SIG-M5 (cell line): ENCODE data around the gene PQBP1.
"Not testable (repeated sequence)": the region's sequence is repeated elsewhere in the genome, so short reads cannot be mapped to it uniquely, and the experiment has no call there.

Experiments used
- DNase-seq: peaks from one replicate; lab custom pipeline; 2025; lab: John Stamatoyannopoulos, UW

The PQBP1 gene, protein sequence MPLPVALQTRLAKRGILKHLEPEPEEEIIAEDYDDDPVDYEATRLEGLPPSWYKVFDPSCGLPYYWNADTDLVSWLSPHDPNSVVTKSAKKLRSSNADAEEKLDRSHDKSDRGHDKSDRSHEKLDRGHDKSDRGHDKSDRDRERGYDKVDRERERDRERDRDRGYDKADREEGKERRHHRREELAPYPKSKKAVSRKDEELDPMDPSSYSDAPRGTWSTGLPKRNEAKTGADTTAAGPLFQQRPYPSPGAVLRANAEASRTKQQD

DNA sequence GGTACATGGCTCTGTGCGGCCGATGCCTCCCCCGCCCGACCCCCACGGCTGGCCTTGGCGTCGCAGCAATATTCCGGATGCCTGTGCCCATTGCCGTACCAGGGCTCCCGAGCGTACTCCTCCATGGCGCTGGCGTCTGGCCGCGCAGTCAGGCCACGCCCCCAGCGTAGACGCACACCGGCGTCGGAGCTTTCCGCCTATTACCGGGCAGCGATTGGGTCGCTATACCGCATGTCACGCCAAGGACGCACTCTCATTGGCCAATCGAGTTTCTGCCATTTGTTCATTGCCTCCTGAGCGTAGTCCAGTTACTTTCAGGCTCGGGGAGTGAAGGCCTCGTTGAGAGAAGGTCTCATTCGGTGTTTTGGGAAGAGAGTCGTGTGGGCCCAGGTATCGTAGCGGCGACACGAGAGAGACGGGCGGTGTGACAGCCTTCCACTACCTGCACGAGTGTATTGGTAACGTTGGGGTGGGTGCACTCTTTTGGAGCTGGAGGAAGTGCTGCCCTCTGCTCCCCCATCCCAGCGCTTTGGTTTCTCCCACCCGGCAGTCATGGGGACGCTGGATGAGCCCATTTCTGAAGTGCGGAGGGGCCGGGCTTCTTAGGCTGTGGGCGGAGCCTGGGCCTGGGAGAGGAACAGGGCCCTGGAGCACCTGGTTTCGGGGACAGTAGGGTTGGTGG is at the start of gene PQBP1, which contains the start of gene TIMM17B:
Gene PQBP1 (plus strand): TSS at position 306 of the 682 bp plus-strand sequence. CDS start 580 bp downstream, outside the sequence.
Gene TIMM17B (minus strand): TSS at position 144 of the 682 bp plus-strand sequence. CDS start 19 bp downstream, at position 125.
- DNase-seq: peak; percentile 50

DNA sequence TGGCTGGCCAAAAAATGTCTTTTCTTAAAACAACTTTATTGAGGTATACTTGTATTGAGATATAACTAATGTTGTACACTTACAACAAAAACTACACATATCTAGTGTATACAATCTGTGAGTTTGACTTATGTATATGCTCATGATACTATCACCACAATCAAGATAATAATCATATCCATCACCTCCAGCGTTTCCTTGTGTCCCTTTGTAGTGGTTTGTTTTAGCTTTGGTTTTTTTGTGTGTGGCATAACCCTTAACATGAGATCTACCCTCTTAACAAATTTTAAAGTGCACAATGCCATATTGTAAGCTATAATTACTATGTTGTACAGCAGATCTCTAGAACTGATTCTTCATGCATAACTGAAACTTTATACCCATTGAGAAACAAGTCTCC is 48.9 kb upstream of the PQBP1 start:
- no peak for DNase-seq

DNA sequence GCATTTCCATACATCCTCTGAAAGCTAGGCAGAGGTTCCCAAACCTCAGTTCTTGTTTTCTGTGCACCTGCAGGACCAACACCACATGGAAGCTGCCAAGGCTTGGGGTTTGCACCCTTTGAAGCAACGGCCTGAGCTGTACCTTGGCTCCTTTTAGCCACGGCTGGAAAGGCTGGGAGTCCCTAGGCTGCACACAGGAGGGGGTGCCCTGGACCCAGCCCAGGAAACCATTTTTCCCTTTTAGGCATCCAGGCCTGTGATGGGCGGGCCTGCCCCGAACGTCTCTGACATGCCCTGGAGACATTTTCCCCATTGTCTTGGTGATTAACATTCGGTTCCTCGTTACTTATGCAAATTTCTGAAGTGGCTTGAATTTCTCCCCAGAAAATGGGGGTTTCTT is 44.9 kb upstream of the PQBP1 start:
- no peak for DNase-seq

DNA sequence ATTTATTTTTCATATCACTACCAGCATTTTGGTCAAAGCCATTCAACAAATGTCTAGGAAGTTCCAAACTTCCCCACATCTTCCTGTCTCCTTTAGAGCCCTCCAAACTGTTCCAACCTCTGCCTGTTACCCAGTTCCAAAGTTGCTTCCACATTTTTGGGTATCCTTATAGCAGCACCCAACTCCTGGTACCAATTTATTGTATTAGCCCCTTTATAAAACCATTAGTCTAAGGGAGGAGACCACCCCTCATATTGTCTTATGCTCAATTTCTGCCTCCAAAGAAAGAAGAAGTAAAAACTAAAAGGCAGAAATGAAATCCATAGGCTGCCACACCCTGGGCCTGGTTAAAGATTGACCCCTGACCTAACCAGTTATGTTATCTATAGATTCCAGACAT is 44.2 kb upstream of the PQBP1 start:
- DNase-seq: not testable (repeated sequence)

DNA sequence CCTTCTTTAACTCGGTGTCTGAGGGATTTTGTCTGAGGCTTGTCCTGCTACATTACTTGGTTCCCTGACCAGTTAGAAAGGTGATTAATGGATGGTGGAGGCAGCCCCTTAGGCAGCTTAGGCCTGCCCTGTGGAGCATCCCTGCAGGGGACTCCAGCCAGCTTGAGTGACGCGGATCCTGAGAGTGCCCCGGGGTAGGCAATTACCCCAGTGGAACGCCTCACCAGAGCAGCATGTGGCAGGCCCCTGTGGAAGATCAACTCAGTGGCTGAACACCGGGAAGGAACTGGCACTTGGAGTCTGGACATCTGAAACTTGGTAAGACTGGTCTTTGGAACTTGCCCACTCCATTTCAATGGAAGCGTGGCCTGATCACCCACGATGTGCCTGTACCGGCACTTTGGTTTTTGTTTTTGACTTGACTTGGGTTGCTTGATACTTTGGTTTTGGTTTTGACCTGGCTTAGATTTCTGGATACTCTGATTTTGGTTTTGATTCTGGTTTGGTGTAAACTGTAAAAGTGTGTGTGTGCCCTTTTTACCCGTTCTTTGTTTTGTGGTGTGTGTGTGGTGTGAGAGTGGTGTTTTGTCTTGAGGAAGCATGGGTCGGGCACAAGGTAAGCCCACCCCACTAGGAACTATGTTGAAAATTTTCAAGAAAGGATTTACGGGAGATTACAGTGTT is 43.5 kb upstream of the PQBP1 start:
- DNase-seq: not testable (repeated sequence)

DNA sequence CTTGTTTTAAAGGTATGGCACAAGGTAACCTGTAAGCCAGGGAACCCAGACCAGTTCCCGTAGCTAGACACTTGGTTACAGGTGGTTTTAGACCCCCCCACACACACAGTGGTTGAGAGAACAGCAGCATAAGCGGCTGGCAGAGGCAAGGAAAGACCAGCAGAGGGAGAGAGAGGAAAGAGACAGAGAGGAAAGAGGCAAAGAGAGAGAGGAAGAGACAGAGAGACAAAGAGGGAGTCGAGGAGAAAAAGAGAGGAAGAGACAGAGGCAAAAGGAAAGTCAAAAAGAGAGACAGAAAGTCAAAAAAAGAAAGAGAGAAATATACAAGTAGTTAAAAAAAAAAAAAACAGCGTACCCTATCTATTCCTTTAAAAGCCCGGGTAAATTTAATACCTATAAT is 42.8 kb upstream of the PQBP1 start:
- no peak for DNase-seq

DNA sequence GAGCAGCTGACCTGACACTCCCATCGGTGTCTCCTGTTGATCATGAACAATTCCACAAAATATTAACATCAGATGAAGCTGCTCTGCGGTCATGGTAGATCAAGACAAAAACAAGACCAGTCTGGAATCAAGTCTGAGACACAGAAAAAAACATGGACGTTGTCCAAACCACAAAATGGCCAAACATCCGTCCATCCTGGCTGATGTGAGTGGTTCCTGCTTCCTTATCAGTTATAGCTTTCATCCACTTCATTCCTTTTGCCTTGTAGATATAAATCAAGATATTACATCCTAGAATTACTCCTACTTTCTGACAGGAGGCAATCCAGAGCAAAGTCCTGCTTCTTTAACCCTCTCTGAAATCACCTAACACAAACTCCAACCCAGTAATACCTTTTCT is 33.5 kb upstream of the PQBP1 start:
- no peak for DNase-seq

DNA sequence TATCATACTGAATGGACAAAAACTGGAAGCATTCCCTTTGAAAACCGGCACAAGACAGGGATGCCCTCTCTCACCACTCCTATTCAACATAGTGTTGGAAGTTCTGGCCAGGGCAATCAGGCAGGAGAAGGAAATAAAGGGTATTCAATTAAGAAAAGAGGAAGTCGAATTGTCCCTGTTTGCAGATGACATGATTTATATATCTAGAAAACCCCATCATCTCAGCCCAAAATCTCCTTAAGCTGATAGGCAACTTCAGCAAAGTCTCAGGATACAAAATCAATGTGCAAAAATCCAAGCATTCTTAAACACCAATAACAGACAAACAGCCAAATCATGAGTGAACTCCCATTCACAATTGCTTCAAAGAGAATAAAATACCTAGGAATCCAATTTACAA is 25.7 kb upstream of the PQBP1 start:
- not testable (repeated sequence) for DNase-seq

DNA sequence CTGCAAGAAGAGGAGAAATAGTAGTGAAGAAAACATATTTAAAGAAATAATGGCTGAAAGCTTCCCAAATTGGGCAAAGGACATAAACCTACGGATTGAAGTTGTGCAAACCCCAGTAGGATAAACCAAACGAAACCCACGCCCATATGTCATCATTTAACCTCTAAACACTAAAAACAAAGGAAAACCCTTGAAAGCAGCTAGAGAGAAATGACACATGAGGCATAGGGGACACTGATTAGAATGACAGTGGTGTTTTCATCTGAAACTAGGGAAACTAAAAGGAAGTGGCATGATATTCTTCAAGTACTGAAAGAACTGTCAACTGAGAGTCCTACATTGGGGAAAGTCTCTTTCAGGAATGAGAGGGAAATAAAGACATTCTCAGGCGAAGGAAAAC is 20.8 kb upstream of the PQBP1 start:
- DNase-seq: not testable (repeated sequence)

DNA sequence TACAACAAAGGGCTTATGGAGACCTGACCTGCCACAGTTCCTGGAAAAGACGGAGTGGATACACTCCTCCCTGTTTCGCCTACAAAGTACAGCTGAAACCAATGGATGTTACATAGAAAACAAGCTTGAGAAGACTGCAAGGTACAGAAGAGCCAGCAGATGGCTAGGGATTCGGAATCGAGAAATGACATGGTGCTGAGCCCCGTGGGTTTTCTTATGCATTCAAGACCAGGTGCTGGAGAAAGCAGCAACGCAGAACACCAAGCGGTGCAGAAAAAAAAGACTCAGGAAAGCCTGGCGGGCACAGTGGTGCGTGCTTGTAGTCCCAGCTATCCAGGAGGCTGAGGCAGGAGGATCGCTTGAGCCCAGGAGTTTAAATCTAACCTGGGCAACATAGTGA is 14.0 kb upstream of the PQBP1 start:
- no peak for DNase-seq

DNA sequence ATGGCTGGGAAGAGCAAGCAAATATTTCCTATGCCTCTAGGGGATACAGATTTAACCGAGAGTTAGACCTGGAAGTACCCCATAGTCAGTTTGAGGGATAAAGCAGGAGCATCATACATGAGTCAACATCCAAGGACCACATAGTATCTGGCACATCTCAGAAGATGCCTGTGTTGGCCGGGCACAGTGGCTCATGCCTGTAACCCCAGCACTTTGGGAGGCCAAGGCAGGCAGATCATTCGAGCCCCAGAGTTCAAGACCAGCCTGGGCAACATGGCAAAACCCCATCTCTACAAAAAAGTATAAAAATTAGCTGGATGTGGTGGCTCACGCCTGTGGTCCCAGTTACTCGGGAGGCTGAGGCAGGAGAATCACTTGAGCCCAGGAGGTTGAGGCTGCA is 11.1 kb upstream of the PQBP1 start:
- not testable (repeated sequence) for DNase-seq

DNA sequence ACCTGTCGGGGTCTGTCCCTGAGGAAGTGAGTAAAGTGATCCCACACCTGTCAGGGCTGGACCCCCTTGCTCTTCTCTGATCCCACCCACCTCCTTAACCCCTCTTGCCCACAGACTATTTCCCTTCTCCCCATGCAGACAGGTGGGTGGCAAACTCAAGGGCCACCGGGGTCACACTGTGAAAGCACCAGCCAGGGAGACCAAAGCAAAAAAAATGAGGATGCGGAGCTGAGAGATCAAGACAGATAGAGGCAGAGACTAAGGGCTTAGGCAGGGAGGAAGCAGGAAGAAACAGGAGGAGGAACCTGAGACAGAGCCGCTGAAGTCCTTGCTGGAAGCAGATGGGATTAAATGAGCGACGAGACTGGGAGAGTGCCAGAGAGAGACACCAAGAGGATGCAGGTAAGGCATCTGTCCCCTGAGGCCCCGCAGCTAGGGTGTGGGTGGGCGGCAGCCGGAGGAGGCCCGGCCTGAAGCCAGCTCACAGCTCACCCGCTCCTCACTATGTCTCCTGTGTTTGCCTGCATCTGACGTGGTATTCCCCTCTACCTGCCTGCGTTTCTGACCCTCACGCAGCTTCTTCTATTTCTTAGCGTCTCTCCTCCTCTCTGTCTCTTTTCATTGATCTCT is 7.3 kb upstream of the PQBP1 start:
- DNase-seq: no peak

DNA sequence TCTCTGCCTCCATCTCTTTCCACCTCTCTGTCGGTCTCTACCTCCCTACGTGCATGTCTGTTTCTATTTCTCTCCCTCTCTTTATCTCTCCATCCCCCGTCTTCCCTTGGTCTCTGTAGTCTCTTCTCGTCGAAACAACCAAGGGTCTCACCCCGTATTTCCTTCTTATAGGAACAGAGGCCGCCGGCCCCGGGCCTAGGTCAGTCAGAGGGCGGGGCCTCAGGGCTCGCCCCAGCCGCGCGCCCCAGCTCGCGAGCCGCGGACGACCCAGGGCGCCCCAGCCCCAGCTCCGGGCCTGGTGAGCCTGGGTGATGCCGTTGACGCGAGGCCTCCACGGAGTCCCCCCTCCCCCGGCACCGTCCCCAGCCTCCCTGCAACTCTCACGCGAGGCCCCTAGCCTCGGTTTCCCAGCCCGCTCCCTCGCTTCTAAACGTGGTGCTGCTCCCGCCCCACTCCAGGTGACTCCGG is 6.8 kb upstream of the PQBP1 start:
- no peak for DNase-seq

DNA sequence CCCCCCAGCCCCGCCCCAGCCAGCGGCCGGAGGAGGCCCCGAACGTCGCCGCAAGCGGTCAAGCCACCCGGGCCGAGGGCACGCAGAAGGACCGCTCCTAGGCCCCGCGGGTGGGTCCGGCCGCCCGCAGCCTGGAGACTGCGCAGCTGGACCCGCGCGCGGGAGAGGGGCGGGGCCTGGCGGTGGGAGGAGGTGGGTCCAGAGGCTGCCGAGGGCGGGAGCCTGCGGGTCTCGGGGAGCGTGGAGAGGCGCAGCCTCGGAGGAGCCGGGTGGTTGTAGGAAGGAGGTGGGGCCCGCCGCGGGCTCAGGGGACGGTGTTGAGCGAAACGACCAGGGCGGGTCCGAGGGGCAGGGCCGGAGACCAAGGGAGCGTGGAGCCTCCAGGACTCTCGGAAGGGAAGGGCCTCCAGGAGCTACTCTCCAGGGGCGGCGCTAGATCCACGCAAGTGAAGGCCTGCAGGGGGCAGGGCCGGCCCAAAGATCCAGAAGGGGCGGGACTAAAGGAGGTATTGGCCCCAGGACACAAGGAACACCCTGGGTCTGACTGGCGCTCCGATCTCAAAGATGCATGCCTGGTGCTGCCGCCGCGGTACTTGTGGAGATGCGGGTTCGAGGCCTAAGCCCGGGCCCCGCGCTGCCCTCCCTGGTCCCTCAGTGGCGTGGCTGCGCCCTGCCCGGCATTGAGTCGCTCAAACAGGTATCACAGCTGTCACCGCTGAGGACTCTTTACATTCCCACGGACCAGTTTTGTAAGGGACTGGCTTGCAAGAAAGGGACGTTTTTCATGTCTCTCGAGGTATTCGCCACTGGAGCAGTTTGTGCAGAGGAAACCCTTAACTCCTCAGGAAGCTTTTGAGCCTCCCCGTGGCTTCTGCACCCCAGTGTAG is 6.1 kb upstream of the PQBP1 start:
- no peak for DNase-seq

DNA sequence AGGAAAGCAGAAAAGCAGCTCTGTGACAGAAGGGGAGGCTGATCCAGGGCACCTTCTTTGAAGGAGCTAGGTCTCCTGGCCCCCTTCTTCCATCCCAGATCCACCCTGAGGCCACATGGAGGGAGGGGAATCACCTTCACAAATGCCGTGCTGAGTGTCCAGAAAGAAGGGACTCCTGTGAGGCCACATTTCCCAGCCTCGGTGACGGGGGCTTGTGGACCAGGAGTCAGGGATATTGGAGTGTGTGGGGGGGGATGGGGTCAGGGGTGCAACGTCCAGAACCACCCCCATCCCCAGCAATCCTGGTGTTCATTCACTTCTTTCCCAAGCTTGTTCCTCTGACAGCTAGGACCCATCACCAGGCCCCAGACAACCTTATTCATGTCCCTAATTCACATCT is 4.8 kb upstream of the PQBP1 start:
- no peak for DNase-seq

DNA sequence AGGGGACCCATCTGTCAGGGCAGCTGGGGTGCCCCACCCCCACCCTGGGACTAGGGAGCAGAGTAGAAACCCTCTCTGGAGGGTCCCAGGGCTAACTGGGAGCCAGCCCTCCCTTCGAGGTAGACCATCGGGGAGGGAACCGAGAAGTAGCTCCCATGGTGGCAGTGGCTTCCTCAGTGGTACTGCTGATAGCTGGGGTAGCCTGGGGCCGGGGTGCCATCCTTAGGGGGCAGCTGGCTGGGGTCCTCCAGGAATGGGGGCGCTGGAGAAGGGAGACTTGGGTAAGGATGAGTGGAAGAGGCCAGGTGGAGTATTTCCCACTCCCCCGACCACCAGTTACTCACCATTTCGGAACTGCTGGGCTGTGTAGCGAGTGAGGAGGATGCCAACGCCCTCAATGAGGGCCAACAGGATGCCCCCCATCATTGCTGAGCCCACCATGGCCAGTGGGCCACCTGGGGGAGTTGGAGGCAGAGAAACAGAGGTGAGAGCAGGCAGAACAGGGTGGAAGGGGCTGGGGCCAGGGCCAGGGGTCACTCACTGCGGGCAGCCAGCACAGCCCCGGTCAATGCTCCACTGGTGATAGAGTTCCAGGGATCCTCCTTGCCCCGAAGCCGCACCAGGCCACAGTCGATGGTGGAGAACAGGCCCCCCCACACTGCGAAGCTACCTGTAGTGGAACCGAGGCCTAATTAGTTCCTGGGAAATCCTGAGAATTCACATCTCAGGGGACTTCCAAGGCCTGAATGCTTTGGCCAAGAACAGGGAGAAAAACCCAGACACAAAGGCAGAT is 4.0 kb upstream of the PQBP1 start:
- no peak for DNase-seq

DNA sequence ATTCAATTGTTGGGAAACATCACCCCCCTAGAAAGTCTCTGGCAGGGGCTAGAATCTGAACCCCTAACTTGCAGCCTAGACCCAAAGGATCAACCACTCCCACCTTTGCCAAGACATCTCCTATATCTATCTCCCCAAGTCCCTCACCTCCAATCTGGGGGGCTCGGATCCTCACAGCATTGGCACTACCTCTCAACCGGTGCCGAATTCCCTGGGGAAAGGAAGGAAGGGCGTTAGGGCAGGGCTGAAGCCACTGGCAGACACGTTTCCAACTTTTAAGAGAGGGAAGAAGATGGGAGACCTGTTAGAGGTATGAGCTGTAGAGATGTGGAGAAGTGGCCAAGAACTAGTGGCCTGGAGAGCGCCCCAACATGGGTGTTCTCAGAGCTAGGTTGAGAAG is 2.8 kb upstream of the PQBP1 start:
- DNase-seq: no peak

DNA sequence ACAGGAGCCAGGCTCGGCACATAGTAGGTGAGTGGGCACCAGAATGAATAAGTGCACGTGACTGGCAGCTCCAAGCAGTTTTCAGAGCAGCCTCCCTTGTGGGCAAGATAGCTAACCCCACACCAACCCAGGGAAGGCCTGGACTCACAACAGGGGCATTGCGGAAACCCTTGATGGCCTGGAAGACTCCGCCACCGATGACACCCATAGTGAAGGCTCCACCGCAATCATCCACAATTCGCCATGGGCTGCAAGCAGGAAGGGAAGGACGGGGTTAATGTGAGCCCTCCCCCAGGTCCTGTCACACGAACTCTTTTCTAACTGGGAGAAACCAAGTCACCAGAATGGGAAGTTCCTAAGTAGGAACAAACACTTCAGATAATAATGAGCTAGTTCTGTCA is 1.1 kb upstream of the PQBP1 start:
- DNase-seq: no peak

DNA sequence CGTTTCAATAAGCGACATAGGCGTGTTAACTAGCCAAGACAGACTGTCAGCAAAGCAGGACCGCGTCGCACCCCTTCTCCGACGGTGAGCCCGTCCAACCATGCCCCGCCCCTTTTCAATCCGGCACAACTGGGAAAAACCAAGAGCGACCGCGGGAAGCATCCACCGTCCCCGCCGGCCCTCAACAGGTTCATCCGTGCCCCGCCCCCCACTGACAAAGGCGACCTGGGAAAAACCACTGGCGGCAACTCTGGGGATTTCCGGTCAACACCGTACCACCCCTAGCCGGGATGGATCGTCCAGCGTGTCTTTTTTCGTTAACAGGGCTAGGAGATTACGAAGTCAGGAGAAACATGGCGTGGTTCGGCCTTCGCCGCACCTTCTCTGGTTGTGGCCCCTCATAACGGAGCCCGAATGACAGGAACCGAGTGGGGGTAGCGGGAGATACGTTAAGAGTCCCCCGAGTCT is 539 bp upstream of the PQBP1 start:
- peak; percentile 27 for DNase-seq

DNA sequence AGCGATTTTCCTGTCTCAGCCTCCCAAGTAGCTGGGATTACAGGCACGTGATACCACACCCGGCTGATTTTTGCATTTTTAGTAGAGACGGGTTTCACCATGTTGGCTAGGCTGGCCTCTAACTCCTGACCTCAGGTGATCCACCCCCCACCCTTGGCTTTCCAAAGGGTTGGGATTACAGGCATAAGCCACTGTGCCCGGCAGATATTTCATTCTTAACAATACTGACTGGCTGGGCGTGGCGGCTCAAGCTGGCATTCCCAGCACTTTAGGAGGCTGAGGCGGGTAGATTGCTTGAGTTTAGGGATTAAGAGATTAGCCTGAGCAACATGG is 1.3 kb downstream of the PQBP1 start:
- no peak for DNase-seq

DNA sequence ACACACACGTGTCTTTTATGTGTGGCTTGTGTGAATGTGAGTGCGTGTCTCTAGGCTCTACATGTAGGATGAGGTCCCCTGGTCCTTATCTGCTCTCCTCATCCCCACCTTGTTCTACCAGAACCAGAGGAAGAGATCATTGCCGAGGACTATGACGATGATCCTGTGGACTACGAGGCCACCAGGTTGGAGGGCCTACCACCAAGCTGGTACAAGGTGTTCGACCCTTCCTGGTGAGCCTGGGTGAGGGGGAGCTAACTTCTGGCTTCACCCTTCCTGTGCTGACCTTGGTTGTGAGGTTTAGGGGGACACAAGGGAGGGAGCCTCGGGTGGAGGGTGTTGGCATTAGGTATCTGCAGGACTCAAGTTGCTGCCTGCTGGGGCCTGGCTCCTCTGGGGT is 3.3 kb downstream of the PQBP1 start:
- DNase-seq: no peak
